ENCODE results near the gene ATP6V0B. TPM values are rescaled to one million over a fixed set of nuclear protein-coding genes. Genes with fewer than 3 reads are reported as not detected.

The ATP6V0B gene
- total RNA-seq, 1 donor from 2014 or later = 123 TPM

- Mint-ChIP-seq H3K4me3 (ENCODE audit: unreplicated experiment) (no peak overlapping the region), H3K36me3 (ENCODE audit: low read depth) (peaks cover 5% of the 10 kb centered on the region), H3K27me3 (ENCODE audit: low read depth) (no peaks in the 10 kb centered on the region), H3K9me3 (ENCODE audit: low read depth) (no peaks in the 10 kb centered on the region), H3K27ac (ENCODE audit: unreplicated experiment) (no peak overlapping the region), H3K4me1 (ENCODE audit: low read depth) (peaks cover 16% of the 10 kb centered on the region)
- TF ChIP-seq, protein P1, sequence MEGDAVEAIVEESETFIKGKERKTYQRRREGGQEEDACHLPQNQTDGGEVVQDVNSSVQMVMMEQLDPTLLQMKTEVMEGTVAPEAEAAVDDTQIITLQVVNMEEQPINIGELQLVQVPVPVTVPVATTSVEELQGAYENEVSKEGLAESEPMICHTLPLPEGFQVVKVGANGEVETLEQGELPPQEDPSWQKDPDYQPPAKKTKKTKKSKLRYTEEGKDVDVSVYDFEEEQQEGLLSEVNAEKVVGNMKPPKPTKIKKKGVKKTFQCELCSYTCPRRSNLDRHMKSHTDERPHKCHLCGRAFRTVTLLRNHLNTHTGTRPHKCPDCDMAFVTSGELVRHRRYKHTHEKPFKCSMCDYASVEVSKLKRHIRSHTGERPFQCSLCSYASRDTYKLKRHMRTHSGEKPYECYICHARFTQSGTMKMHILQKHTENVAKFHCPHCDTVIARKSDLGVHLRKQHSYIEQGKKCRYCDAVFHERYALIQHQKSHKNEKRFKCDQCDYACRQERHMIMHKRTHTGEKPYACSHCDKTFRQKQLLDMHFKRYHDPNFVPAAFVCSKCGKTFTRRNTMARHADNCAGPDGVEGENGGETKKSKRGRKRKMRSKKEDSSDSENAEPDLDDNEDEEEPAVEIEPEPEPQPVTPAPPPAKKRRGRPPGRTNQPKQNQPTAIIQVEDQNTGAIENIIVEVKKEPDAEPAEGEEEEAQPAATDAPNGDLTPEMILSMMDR (IDR thresholded peaks at IDR 0.05) = no peak
- DNase-seq (ENCODE audit: low spot score) = no peak
Observed at GRCh38 chr1:43995984-43996732, 21.4 kb downstream of the ATP6V0B start.

DNA sequence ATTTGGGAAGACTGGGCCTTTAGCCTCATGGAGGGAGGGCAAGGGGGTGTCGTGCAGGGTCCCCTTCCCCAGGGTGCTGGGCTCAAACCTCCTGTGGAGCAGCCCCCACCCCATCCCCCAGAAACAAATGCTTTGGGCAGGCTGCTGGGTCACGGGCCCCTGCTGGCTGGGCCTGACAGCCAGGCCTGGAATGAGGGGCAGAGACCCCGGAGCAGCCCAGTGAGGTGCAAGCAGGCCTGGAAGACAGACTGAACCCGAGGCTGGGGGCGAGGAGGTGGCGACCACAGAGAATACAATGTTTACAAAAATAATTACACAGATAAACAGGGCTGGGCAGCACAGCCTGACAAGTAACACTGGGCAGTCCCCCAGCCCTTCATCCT, 22.0 kb downstream of the ATP6V0B start:
- Mint-ChIP-seq H3K27me3 (ENCODE audit: low read depth) (no peaks in the 10 kb centered on the region), H3K4me1 (ENCODE audit: low read depth) (peaks cover 16% of the 10 kb centered on the region), H3K36me3 (ENCODE audit: low read depth) (peaks cover 7% of the 10 kb centered on the region), H3K4me3 (ENCODE audit: unreplicated experiment) (no peak overlapping the region), H3K9me3 (ENCODE audit: low read depth) (no peaks in the 10 kb centered on the region), H3K27ac (ENCODE audit: unreplicated experiment) (no peak overlapping the region)
- TF ChIP-seq, protein P1 (IDR thresholded peaks at IDR 0.05) = no peak
- no peak for DNase-seq (ENCODE audit: low spot score)

DNA sequence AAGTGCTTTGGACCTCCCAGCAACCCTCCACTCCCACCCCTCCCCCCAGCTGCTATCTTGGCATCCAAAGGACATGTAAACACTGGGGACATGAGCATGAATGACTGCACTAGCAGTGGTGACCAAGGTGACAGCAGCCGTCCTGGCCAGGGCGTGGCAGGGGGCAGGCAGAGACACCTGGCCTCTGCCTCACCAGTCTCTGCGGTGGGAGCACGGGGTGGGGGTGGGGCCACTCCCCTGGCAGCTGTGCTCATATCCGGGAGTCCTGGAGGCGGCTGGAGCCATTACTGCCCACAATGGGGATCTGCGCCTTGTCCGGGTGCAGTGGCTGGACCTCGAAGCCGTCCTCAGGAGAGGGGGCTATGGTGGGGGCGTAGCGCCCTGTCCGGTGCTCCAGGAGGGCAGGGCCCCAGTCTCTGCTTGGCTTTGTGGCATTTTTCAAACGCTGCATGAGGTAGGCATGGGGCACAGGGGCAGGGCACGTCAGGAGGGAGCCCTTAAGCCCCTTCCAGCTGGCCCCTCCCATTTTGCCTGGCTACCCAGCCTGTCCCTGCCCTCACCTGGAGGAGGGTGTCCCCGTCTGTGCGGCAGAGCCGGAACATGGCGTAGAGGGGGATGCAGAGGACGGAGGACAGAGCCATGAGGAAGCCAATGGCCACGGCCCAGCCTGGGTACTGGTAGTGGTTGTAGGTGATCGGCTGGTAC, 22.7 kb downstream of the ATP6V0B start:
- peaks cover 10% of the 10 kb centered on the region for H3K4me1 Mint-ChIP-seq (ENCODE audit: low read depth)
- no peak overlapping the region for H3K27ac Mint-ChIP-seq (ENCODE audit: unreplicated experiment)
- H3K9me3 Mint-ChIP-seq (ENCODE audit: low read depth) = no peaks in the 10 kb centered on the region
- TF ChIP-seq, protein P1 (IDR thresholded peaks at IDR 0.05) = no peak
- no peaks in the 10 kb centered on the region for H3K27me3 Mint-ChIP-seq (ENCODE audit: low read depth)
- no peak overlapping the region for H3K4me3 Mint-ChIP-seq (ENCODE audit: unreplicated experiment)
- peaks cover 7% of the 10 kb centered on the region for H3K36me3 Mint-ChIP-seq (ENCODE audit: low read depth)
- DNase-seq (ENCODE audit: low spot score) = no peak

DNA sequence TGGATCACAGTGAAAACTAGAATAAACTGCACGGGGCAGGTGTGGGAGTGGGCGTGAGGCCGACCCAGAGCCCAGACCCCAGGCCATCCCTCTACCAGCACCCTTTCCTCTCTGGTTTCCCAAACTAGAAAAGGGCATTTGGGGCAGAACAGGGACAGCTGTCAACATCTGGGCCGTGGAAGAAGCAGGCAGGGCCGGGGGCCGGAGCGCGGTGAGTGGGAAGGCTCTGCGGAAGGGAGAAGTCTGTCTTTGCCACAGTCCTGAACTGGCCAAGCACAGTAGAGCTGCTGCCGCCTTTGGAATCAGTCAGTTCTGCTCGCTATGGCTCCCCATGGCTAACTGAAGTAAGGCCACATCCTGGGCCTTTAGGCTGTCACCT, 23.2 kb downstream of the ATP6V0B start:
- Mint-ChIP-seq H3K36me3 (ENCODE audit: low read depth) (peaks cover 7% of the 10 kb centered on the region), H3K9me3 (ENCODE audit: low read depth) (no peaks in the 10 kb centered on the region), H3K27me3 (ENCODE audit: low read depth) (no peaks in the 10 kb centered on the region), H3K4me3 (ENCODE audit: unreplicated experiment) (no peak overlapping the region), H3K27ac (ENCODE audit: unreplicated experiment) (no peak overlapping the region), H3K4me1 (ENCODE audit: low read depth) (peaks cover 6% of the 10 kb centered on the region)
- TF ChIP-seq, protein P1 (IDR thresholded peaks at IDR 0.05) = no peak
- DNase-seq (ENCODE audit: low spot score) = no peak

DNA sequence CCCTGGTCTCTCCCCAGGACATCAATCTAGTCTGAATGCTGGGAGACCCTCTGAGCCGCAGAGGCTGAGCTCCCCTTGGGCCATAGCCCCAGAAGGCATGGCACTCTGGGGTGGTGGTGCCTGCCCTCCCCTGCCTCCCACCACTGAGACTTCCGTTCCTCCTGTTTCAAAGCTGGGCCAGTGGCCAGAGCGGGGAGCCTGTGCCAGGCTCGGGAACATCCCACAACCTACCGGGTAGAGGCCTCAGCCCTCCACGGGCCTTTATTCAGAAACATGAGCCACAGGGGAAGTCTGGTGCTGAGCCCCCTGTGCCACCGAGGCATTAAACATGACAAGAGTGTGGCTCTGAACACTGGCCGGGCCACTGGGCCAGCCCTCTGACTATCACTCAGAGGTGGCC, 24.7 kb downstream of the ATP6V0B start:
- TF ChIP-seq, protein P1 (IDR thresholded peaks at IDR 0.05) = no peak
- Mint-ChIP-seq H3K36me3 (ENCODE audit: low read depth) (peaks cover 7% of the 10 kb centered on the region), H3K9me3 (ENCODE audit: low read depth) (no peaks in the 10 kb centered on the region), H3K27ac (ENCODE audit: unreplicated experiment) (no peak overlapping the region), H3K27me3 (ENCODE audit: low read depth) (no peaks in the 10 kb centered on the region), H3K4me3 (ENCODE audit: unreplicated experiment) (no peak overlapping the region), H3K4me1 (ENCODE audit: low read depth) (peaks cover 6% of the 10 kb centered on the region)
- no peak for DNase-seq (ENCODE audit: low spot score)

All from chondrocyte (in vitro differentiated cells).